ENCODE measurements around the gene LMBRD2.

Gene LMBRD2

DNA sequence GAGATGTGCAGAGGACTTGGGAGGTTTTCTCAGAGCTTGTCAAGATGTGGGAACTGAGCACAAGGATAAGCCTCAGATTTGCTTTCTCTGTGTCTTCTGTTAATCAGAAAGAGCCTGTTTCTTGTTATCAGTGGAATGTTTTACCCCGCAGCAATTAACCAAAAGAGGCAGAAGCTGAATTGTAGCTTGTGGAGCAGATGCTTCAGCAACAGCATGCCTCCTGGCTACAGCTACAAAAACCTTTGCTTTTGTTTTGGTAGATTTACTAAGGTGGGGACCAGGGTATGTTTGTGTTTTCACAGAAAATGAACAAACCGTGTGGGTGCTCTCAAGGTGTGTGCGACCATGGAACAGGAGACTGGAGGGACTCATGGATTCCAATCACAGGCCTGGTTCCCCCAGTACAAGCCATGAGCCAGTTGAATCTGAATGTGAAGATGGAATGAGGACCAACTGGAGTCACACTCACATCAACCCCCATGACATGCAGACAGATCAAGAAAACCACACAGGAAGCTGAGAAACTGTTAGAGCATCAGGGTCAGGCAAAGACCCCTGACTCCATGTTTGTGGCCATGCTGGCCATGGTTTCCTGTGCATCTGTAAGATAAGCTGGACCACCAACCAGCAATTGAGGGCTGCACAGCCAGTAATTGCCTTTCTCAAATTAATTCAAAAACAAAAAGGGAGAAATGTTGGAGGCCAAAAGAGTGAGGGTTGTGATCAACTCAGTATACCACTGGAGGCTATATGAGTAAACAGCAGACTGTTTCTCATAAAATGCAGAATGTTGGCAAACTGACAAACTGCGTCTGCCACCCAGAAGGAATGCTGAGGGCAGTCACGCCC, 91.9 kb downstream of the LMBRD2 start:
- in situ Hi-C loops (cut with MboI; ENCODE audit: low pct_unique_long_range_greater_than_20kb, low sequenced_read_pairs), result no loop called here
- DNase-seq, result peak; percentile 35

DNA sequence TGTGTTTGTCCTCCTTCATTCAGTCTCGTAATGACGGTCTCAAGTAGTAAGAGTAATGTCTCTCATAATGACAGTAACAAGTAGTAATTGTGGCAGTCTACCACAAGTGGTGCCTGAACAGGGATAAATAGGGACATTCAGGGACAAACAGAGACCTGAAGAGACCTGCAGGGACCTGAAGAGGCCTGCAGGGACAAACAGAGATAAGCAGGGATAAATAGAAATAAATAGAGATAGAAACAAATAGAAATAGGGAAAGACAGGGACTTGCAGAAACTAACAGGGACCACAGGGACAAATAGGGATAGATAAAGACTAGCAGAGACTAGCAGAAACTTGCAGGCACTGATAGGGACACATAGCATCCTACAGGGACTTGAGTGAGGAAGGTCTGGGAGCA, 92.9 kb downstream of the LMBRD2 start:
- DNase-seq, result no peak

DNA sequence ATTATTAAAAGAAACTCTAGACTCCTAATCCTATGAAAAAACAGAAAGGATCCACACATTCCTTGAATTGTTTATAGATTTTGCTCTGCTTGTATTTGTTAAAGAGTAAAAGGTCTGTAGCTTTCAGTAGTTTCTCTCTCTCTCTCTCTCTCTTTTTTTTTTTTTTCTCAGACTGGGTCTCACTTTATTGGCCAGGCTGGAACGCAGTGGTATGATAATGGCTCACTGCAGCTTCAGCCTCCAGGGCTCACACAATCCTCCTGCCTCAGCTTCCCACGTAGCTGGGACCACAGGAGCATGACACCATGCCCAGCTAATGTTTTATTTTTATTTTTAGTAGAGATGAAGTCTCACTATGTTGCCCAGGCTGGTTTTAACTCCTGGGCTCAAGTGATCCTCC, 94.3 kb downstream of the LMBRD2 start:
- no peak for DNase-seq
- in situ Hi-C loops (cut with MboI; ENCODE audit: low pct_unique_long_range_greater_than_20kb, low sequenced_read_pairs), result no loop called here

More for the DNA sequence above, 92.9 kb downstream of the LMBRD2 start:
- in situ Hi-C loops (cut with MboI; ENCODE audit: low pct_unique_long_range_greater_than_20kb, low sequenced_read_pairs), result no loop called here

DNA sequence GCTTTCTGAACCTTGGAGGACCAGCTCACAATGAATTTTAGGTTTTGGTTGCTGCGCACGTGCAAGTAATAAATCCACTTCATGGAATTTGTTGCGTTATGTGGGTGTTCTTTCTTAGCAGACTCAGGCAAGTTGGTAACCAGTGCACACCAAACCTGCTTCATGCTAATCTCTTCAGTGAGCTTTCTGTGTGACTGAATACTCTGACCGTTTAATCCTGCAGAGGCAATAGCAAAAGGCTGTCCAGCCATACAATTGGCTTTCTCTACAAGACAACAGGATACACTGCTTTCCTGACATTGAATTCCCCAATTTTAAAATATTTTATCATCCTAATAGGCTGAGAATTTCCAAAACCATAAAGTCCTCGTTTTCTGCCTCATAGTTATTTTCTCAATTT, 95.3 kb downstream of the LMBRD2 start:
- in situ Hi-C loops (cut with MboI; ENCODE audit: low pct_unique_long_range_greater_than_20kb, low sequenced_read_pairs), result no loop called here
- no peak for DNase-seq

DNA sequence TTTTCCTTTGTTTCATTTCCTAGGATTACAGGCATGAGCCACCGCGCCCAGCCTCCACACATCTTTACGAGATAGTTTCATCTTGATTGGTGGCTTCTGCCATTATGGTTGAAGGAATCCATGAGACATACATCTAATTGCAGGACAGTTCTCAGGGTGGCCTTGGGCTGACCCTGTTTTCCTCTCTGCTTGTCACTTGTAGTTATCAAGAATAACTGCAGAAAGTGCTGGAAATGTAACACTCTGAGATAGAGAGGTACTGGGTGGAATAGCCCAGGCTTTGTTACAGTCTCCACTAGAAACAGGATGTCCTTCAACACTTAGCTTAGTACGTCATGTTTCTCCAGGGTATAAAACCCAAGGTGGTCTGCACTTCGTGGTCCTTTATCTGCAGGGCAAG, 95.7 kb downstream of the LMBRD2 start:
- DNase-seq, result no peak
- in situ Hi-C loops (cut with MboI; ENCODE audit: low pct_unique_long_range_greater_than_20kb, low sequenced_read_pairs), result no loop called here

DNA sequence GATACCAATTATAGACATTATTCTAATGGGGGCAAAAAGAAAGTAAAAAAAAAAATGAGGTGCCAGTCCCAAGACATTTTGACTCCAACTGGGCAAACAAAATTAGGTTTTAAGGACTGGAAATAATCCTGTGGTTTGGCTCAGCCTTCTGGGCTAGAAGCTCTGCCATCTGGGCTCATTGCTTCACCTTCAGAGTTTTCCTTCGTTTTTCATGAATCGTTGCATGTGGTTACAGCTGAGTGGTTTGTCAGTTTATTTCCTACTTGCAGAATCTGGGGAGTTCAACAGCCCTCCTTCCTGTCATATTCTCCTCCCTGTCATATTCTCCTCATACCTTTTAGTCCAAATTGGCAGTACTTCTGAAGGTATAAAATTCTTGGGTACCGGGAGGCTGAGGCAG, 97.0 kb downstream of the LMBRD2 start:
- in situ Hi-C loops (cut with MboI; ENCODE audit: low pct_unique_long_range_greater_than_20kb, low sequenced_read_pairs), result no loop called here
- DNase-seq, result peak; percentile 76

DNA sequence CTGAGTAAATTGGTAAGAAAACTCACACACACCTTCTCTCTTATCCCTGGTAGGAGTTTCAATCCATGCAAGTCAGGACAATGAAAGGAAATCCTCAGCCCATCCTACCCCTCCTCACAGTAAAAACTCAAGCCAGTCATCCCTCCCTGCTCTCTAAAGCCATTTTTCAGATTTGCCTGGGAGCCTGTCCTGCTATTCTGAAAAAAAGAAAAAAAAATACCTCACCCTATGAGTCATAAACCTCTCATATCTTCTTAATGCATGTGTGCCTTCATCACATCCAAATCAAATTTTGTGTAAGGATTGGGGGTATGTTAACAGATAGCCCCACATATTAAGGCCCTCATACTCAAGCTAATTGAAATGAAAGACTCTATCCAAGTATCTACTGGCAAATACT, 99.1 kb downstream of the LMBRD2 start:
- in situ Hi-C loops (cut with MboI; ENCODE audit: low pct_unique_long_range_greater_than_20kb, low sequenced_read_pairs), result no loop called here
- no peak for DNase-seq

DNA sequence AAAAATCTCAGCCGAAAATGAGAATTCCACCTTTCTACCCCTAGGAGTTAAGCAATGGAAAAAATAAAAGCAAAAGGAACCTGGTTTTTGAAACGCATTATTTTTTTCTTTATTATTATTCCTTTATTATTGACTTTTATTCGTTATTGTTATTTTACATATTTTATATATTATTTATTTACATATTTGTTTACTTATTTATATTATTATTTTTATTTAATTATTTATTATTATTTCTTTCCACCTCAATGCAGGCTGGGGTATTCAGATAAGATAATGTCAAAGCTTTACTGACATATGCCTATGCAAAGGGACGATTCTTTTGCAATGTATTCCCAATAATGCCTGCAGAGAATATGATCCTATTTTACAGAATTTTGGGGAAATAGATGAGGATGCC, 101.7 kb downstream of the LMBRD2 start:
- no peak for DNase-seq
- in situ Hi-C loops (cut with MboI; ENCODE audit: low pct_unique_long_range_greater_than_20kb, low sequenced_read_pairs), result no loop called here

All from KBM-7 (cell line).